Adipocyte (in vitro differentiated cells): ENCODE measurements around the gene ZNHIT2.

Experiments used
- DNase-seq: peaks from one replicate; pipeline ENCODE4 v3.0.0-alpha.2; 2015; ENCODE audit warnings: low read depth
- H3K27me3 ChIP-seq: replicated peaks from 2 replicates; pipeline ENCODE4 v1.7.0; 2013; ENCODE audit warnings: mild to moderate bottlenecking, low read length, moderate library complexity; ENCODE audit not compliant: control insufficient read depth, insufficient read depth
- H3K36me3 ChIP-seq: 2 replicates; pipeline ENCODE4 v1.7.0; 2013; ENCODE audit warnings: low read length, mild to moderate bottlenecking, moderate library complexity; ENCODE audit not compliant: control insufficient read depth, insufficient read depth, severe bottlenecking
- H3K4me1 ChIP-seq: 2 replicates; pipeline ENCODE4 v1.7.0; 2013; ENCODE audit warnings: mild to moderate bottlenecking, low read length, moderate library complexity; ENCODE audit not compliant: control insufficient read depth, insufficient read depth
- H3K4me3 ChIP-seq: 2 replicates; pipeline ENCODE4 v1.7.0; 2013; ENCODE audit warnings: mild to moderate bottlenecking, low read length, moderate library complexity
- H3K9ac ChIP-seq: 2 replicates; pipeline ENCODE4 v1.7.0; 2013; ENCODE audit warnings: mild to moderate bottlenecking, low read length, moderate library complexity
- H3K9me3 ChIP-seq: 2 replicates; pipeline ENCODE4 v1.7.0; 2013; ENCODE audit warnings: mild to moderate bottlenecking, low read length, moderate library complexity; ENCODE audit not compliant: control insufficient read depth

The ZNHIT2 gene

DNA sequence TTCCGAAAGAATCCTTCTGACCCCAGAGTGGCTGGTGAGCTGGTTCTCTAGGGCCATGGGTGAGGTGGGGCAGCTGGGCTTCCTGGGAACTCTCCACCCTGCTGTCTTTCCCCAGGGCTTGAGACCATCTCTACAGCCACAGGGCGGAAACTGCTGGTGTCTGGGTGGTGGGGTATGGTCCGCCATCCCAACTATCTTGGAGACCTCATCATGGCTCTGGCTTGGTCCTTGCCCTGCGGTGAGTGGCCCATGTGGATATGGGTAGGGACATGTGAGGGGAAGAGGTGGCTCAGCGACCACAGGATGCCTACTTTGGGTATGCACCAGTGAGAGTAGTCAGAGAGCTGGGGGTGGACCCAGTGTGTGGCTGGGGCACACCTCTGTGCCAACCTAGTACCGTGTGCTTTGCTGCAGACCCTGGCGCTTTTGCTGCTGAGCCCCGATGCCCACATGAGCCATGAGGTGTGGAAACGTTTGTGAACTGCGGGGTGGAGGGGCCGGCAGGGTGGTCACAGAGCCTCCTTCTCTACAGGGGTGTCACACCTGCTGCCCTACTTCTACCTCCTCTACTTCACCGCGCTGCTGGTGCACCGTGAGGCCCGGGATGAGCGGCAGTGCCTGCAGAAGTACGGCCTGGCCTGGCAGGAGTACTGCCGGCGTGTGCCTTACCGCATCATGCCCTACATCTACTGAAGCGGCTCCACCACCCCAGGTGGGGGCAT is 2.0 kb downstream of the ZNHIT2 start:
- H3K9ac ChIP-seq, result no peak overlapping the region
- peaks cover 35% of the 10 kb centered on the region for H3K4me1 ChIP-seq
- H3K36me3 ChIP-seq, result peaks cover 32% of the 10 kb centered on the region
- H3K4me3 ChIP-seq, result no peak overlapping the region
- H3K9me3 ChIP-seq, result no peaks in the 10 kb centered on the region
- no peak for DNase-seq
- no peaks in the 10 kb centered on the region for H3K27me3 ChIP-seq

DNA sequence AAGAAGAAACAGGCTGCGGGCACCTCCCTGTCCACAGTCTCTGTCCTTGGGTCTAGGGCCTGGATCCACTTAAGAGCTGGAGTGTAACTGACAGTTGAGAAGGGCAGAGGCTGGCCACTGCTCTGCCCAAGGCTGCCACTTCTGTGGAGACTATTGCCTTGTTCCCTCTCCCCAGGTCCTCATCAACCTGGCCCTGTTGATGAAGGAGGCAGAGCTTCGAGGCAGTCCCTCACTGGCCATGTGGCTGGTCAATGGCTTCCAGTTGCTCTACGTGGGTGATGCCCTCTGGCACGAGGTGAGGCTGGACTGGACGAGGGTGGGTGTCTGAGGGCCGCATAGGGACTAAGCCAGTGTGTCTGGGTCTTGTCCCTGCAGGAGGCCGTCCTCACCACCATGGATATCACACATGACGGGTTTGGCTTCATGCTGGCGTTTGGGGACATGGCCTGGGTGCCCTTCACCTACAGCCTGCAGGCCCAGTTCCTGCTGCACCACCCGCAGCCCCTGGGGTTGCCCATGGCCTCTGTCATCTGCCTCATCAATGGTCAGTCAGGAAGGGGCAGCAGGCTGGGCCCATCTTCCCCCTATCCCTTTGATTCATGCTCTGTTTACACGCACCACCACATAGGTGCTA is 2.8 kb downstream of the ZNHIT2 start:
- peaks cover 36% of the 10 kb centered on the region for H3K4me1 ChIP-seq
- DNase-seq, result no peak
- H3K36me3 ChIP-seq, result peaks cover 24% of the 10 kb centered on the region
- H3K9ac ChIP-seq, result no peak overlapping the region
- H3K27me3 ChIP-seq, result no peaks in the 10 kb centered on the region
- H3K4me3 ChIP-seq, result no peak overlapping the region
- H3K9me3 ChIP-seq, result no peaks in the 10 kb centered on the region

DNA sequence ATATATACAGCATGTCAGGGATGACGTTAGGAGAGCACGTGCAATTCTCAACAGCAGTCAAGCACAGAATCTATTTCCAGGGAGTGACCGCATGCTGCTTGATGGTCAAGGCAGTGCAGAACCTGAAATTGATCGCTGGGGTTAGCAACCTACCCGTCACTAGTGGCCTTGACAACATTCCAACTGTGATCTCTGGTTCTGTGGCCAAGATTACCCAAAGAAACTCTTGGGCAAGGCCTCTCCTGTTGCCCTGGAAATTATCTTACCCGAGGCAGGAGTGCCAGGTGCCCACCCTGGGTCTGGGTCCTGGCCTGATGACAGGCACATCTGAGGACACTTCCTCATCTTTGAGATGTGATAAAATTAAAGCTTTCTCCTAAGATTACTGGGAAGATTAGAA is 3.7 kb downstream of the ZNHIT2 start:
- no peaks in the 10 kb centered on the region for H3K9me3 ChIP-seq
- peaks cover 36% of the 10 kb centered on the region for H3K4me1 ChIP-seq
- no peaks in the 10 kb centered on the region for H3K27me3 ChIP-seq
- DNase-seq, result no peak
- no peak overlapping the region for H3K9ac ChIP-seq
- H3K36me3 ChIP-seq, result peaks cover 24% of the 10 kb centered on the region
- no peak overlapping the region for H3K4me3 ChIP-seq

GRCh38 chr11:65113361-65113756 is 4.1 kb downstream of the ZNHIT2 start:
- Histone ChIP-seq H3K36me3 (peaks cover 23% of the 10 kb centered on the region), H3K4me3 (peak overlapping the region; percentile 82), H3K4me1 (peaks cover 36% of the 10 kb centered on the region), H3K9me3 (no peaks in the 10 kb centered on the region), H3K9ac (peak overlapping the region; percentile 86), H3K27me3 (no peaks in the 10 kb centered on the region)
- no peak for DNase-seq

GRCh38 chr11:65112546-65113360 is 4.7 kb downstream of the ZNHIT2 start:
- Histone ChIP-seq H3K4me3 (peak overlapping the region; percentile 82), H3K36me3 (peaks cover 18% of the 10 kb centered on the region), H3K9me3 (no peaks in the 10 kb centered on the region), H3K4me1 (peaks cover 36% of the 10 kb centered on the region), H3K27me3 (no peaks in the 10 kb centered on the region), H3K9ac (peak overlapping the region; percentile 86)
- peak; percentile 72 for DNase-seq

- no peaks in the 10 kb centered on the region for H3K9me3 ChIP-seq
- peak within 1 kb of the TSS; percentile 82 for H3K4me3 ChIP-seq
- H3K27me3 ChIP-seq, result no peaks in the 10 kb centered on the region
- peaks cover 36% of the 10 kb centered on the region for H3K4me1 ChIP-seq
- peak; percentile 91 for DNase-seq
- peaks cover 22% of the 10 kb centered on the region for H3K36me3 ChIP-seq
- H3K9ac ChIP-seq, result peak within 1 kb of the TSS; percentile 86
Measured at GRCh38 chr11:65111744-65112545, 5.6 kb downstream of the ZNHIT2 start, which contains the start of gene TM7SF2. TSS of gene TM7SF2 (plus strand) at chr11:65111872. CDS start at chr11:65112016, 144 bp downstream.

DNA sequence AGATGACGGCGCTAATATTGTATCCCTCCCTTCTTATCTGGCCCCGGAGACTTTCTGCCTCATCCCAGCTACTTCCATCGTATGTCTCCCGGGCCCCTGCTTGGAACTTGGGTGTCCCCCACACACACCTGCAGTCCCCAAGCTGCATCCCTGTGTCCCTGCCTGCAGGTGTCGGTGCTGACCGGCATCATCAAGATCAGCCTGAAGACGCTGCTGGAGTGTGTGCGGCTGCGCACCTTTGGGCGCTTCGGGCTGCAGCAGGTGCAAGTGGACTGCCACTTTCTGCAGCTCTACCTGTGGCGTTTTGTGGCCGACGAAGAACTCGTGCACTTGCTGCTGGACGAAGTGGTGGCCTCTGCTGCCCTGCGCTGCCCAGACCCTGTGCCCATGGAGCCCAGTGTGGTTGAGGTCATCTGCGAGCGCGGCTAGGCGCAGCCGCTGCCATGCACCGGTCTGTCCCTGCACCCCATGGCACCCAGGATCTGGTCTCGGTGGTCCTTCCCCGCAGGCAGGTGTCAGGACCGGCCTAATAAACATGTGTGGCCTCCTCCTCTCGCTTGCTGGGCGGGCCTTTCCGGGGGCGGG is 6.2 kb downstream of the ZNHIT2 start:
- Histone ChIP-seq H3K9ac (peak overlapping the region; percentile 57), H3K27me3 (no peaks in the 10 kb centered on the region), H3K4me3 (no peak overlapping the region), H3K9me3 (no peaks in the 10 kb centered on the region), H3K36me3 (peaks cover 22% of the 10 kb centered on the region), H3K4me1 (peaks cover 31% of the 10 kb centered on the region)
- DNase-seq, result no peak

- Histone ChIP-seq H3K9ac (peak overlapping the region; percentile 57), H3K4me1 (peaks cover 24% of the 10 kb centered on the region), H3K27me3 (no peaks in the 10 kb centered on the region), H3K9me3 (no peaks in the 10 kb centered on the region), H3K36me3 (peaks cover 16% of the 10 kb centered on the region), H3K4me3 (peak overlapping the region; percentile 13)
- peak; percentile 93 for DNase-seq
Measured at GRCh38 chr11:65110354-65110861, 7.1 kb downstream of the ZNHIT2 start.

- peaks cover 16% of the 10 kb centered on the region for H3K36me3 ChIP-seq
- no peak for DNase-seq
- peaks cover 29% of the 10 kb centered on the region for H3K4me1 ChIP-seq
- no peaks in the 10 kb centered on the region for H3K27me3 ChIP-seq
- H3K9ac ChIP-seq, result no peak overlapping the region
- H3K4me3 ChIP-seq, result no peak overlapping the region
- no peaks in the 10 kb centered on the region for H3K9me3 ChIP-seq
Measured at GRCh38 chr11:65109231-65110198, 8.0 kb downstream of the ZNHIT2 start.
